Peyer's patch (tissue), 4 donors: Measurements from ENCODE around the gene PGAM2. TPM values are rescaled to one million over a fixed set of nuclear protein-coding genes. Genes with fewer than 3 reads are reported as not detected.
"Not testable (repeated sequence)": the region's sequence is repeated elsewhere in the genome, so short reads cannot be mapped to it uniquely, and the experiment has no call there.

Experiments used
- DNase-seq, 3 donors: peaks; one replicate each; pipeline ENCODE4 v3.0.0-alpha.2; 2017 to 2019
- H3K27ac ChIP-seq, 4 donors: fragments of 200-600 bp; sonication (generic); one replicate each; pipeline ENCODE4 v1.5.1; 2016 to 2019
- H3K27me3 ChIP-seq, 2 donors: fragments of 200-600 bp; sonication (generic); one replicate each; pipeline ENCODE4 v1.5.1; 2019
- H3K36me3 ChIP-seq, 3 donors: fragments of 200-600 bp; sonication (generic); one replicate each; pipeline ENCODE4 v1.5.1; 2016 to 2019
- H3K4me1 ChIP-seq, 4 donors: fragments of 200-600 bp; sonication (generic); one replicate each; pipeline ENCODE4 v1.5.1; 2016 to 2019
- H3K4me3 ChIP-seq, 4 donors: fragments of 200-600 bp; sonication (generic); 1 replicate in 3 of 4; 2 replicates in 1 of 4; pipeline ENCODE4 v1.5.1; 2016 to 2019; ENCODE audit warnings: mild to moderate bottlenecking in 1 of 4
- H3K9me3 ChIP-seq, 4 donors: fragments of 200-600 bp; sonication (generic); one replicate each; pipeline ENCODE4 v1.5.1; 2016 to 2019; ENCODE audit warnings: mild to moderate bottlenecking in 1 of 4
- POLR2A ChIP-seq, 2 donors: fragments of 450-650 bp; IDR thresholded peaks; one replicate each; pipeline ENCODE4 v1.5.1; 2017; ENCODE audit warnings: antibody characterized with exemption in 2 of 2, mild to moderate bottlenecking in 2 of 2, moderate library complexity in 2 of 2
- total RNA-seq, 4 donors: library from RNA; depleted of rRNA; stranded (reverse); fragments of >200 nt; gene quantifications; one replicate each; pipeline ENCODE4 v1.1.0, GENCODE V29; 2016

The PGAM2 gene
- total RNA-seq, 4 donors from 2014 or later, result 1.2 to 4.1 TPM; not detected in 2

- Histone ChIP-seq H3K4me3 (peak overlapping the region in 2 of 4 donors; percentile 24 to 39), H3K27ac (peak overlapping the region in 3 of 4 donors; percentile 46 to 80 (median 71))
- peak in 1 of 2 donors; percentile 16 for TF ChIP-seq POLR2A (IDR thresholded peaks at IDR 0.05)
- not testable (repeated sequence) for H3K36me3 ChIP-seq, H3K4me1 ChIP-seq, DNase-seq, H3K9me3 ChIP-seq, H3K27me3 ChIP-seq
Measured at GRCh38 chr7:44038553-44038952, 26.8 kb downstream of the PGAM2 start.

- DNase-seq, result peak in 1 of 3 donors; percentile 48
- not testable (repeated sequence) for H3K9me3 ChIP-seq, H3K27me3 ChIP-seq, H3K36me3 ChIP-seq, H3K4me1 ChIP-seq
- H3K27ac ChIP-seq, result peak overlapping the region in 3 of 4 donors; percentile 46 to 80 (median 71)
- TF ChIP-seq POLR2A (IDR thresholded peaks at IDR 0.05), result peak in 1 of 2 donors; percentile 49
- H3K4me3 ChIP-seq, result peak overlapping the region in 2 of 4 donors; percentile 24 to 39
Measured at GRCh38 chr7:44037951-44038350, 27.4 kb downstream of the PGAM2 start.

- not testable (repeated sequence) for H3K9me3 ChIP-seq, H3K4me1 ChIP-seq, H3K4me3 ChIP-seq, H3K27me3 ChIP-seq, H3K36me3 ChIP-seq
- peak overlapping the region in 2 of 4 donors; percentile 35 for H3K27ac ChIP-seq
- DNase-seq, result peak in 2 of 3 donors; percentile 69 to 81
- peak in 1 of 2 donors; percentile 27 for TF ChIP-seq POLR2A (IDR thresholded peaks at IDR 0.05)
Measured at GRCh38 chr7:44036364-44036763, 29.0 kb downstream of the PGAM2 start.

- DNase-seq, H3K9me3 ChIP-seq, H3K4me1 ChIP-seq, H3K27me3 ChIP-seq, H3K36me3 ChIP-seq, H3K4me3 ChIP-seq, H3K27ac ChIP-seq: not testable (repeated sequence)
Measured at GRCh38 chr7:44033971-44034844, 31.2 kb downstream of the PGAM2 start.

GRCh38 chr7:44032031-44032430 is 33.3 kb downstream of the PGAM2 start:
- H3K27me3 ChIP-seq, H3K4me3 ChIP-seq, H3K4me1 ChIP-seq, H3K36me3 ChIP-seq, H3K9me3 ChIP-seq, DNase-seq, H3K27ac ChIP-seq: not testable (repeated sequence)

- DNase-seq, H3K4me1 ChIP-seq: not testable (repeated sequence)
Measured at GRCh38 chr7:44031319-44031718, 34.0 kb downstream of the PGAM2 start.

GRCh38 chr7:44030029-44030428 is 35.3 kb downstream of the PGAM2 start:
- not testable (repeated sequence) for H3K27ac ChIP-seq, H3K4me1 ChIP-seq, H3K36me3 ChIP-seq, DNase-seq, H3K4me3 ChIP-seq, H3K9me3 ChIP-seq, H3K27me3 ChIP-seq

More at GRCh38 chr7:44031319-44031718, 34.0 kb downstream of the PGAM2 start:
- H3K4me3 ChIP-seq, H3K27ac ChIP-seq, H3K9me3 ChIP-seq, H3K36me3 ChIP-seq, H3K27me3 ChIP-seq: not testable (repeated sequence)

- not testable (repeated sequence) for H3K4me3 ChIP-seq, H3K9me3 ChIP-seq, H3K4me1 ChIP-seq, H3K36me3 ChIP-seq, H3K27me3 ChIP-seq, H3K27ac ChIP-seq
- DNase-seq, result peak in 1 of 3 donors; percentile 5
Measured at GRCh38 chr7:44029433-44029832, 35.9 kb downstream of the PGAM2 start.

- H3K27ac ChIP-seq, H3K4me3 ChIP-seq: not testable (repeated sequence)
Measured at GRCh38 chr7:44022796-44023467, 42.4 kb downstream of the PGAM2 start.

GRCh38 chr7:44022069-44022468 is 43.3 kb downstream of the PGAM2 start:
- not testable (repeated sequence) for H3K9me3 ChIP-seq, H3K27ac ChIP-seq, DNase-seq, H3K27me3 ChIP-seq, H3K4me1 ChIP-seq, H3K4me3 ChIP-seq, H3K36me3 ChIP-seq

More at GRCh38 chr7:44022796-44023467, 42.4 kb downstream of the PGAM2 start:
- H3K36me3 ChIP-seq, H3K9me3 ChIP-seq, DNase-seq, H3K27me3 ChIP-seq, H3K4me1 ChIP-seq: not testable (repeated sequence)

GRCh38 chr7:44019825-44020224 is 45.5 kb downstream of the PGAM2 start:
- peak overlapping the region in 2 of 4 donors; percentile 70 to 80 for H3K27ac ChIP-seq
- H3K4me3 ChIP-seq, H3K4me1 ChIP-seq, DNase-seq, H3K27me3 ChIP-seq, H3K36me3 ChIP-seq, H3K9me3 ChIP-seq: not testable (repeated sequence)
